Chondrocyte (in vitro differentiated cells): ENCODE measurements around the gene CCL16. TPM values are rescaled to one million over a fixed set of nuclear protein-coding genes. Genes with fewer than 3 reads are reported as not detected.

ENCODE experiments used
- DNase-seq: peaks from one replicate; pipeline ENCODE4 v3.0.0; 2021; ENCODE audit warnings: mixed read lengths, low spot score
- H3K27ac Mint-ChIP-seq: one replicate; pipeline ENCODE4 v1.8.0; 2021; ENCODE audit warnings: mild to moderate bottlenecking, moderate library complexity, mixed read lengths; ENCODE audit not compliant: unreplicated experiment
- H3K27me3 Mint-ChIP-seq: 2 replicates; pipeline ENCODE4 v1.8.0; 2021; ENCODE audit warnings: low read depth, mixed read lengths
- H3K36me3 Mint-ChIP-seq: 2 replicates; pipeline ENCODE4 v1.8.0; 2021; ENCODE audit warnings: low read depth, mixed read lengths
- H3K4me1 Mint-ChIP-seq: 2 replicates; pipeline ENCODE4 v1.8.0; 2021; ENCODE audit warnings: low read depth, mild to moderate bottlenecking, mixed read lengths
- H3K4me3 Mint-ChIP-seq: one replicate; pipeline ENCODE4 v1.8.0; 2021; ENCODE audit warnings: mild to moderate bottlenecking, moderate library complexity, mixed read lengths; ENCODE audit not compliant: unreplicated experiment
- H3K9me3 Mint-ChIP-seq: 2 replicates; pipeline ENCODE4 v1.8.0; 2021; ENCODE audit warnings: low read depth, mixed read lengths
- total RNA-seq: library from RNA; stranded (reverse); gene quantifications from 3 replicates; pipeline ENCODE4 v1.2.1, GENCODE V29; 2021
- TF ChIP-seq, protein P1 (sequence below): fragments of 200-600 bp; sonication (generic); IDR thresholded peaks from 2 replicates; pipeline ENCODE4 v1.5.0; 2021; ENCODE audit warnings: antibody characterized with exemption, mild to moderate bottlenecking, moderate library complexity

Gene CCL16
- total RNA-seq, 1 donor from 2014 or later: not detected

DNA sequence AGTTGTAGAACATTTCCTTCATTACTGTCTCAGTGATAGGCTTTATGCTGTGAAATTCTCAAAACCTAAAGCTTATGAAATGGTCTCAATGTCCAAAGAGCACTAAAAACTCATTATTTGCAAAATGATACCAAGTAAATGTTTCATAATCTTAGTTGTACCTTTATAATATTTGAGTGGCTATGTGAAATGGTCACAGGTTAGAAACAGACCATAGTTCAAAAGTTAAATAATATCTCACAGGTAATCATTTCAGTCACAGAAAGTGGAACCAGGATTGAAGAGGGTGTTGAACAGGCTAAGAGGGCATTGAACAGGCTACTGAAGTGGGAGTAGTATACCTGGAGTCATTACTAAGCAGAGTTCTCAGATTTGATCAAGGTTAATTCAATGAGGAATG, 53.6 kb downstream of the CCL16 start:
- Mint-ChIP-seq H3K4me3 (no peak overlapping the region), H3K4me1 (peaks cover 31% of the 10 kb centered on the region), H3K9me3 (no peaks in the 10 kb centered on the region), H3K36me3 (no peaks in the 10 kb centered on the region), H3K27ac (no peak overlapping the region), H3K27me3 (no peaks in the 10 kb centered on the region)
- TF ChIP-seq, protein P1, sequence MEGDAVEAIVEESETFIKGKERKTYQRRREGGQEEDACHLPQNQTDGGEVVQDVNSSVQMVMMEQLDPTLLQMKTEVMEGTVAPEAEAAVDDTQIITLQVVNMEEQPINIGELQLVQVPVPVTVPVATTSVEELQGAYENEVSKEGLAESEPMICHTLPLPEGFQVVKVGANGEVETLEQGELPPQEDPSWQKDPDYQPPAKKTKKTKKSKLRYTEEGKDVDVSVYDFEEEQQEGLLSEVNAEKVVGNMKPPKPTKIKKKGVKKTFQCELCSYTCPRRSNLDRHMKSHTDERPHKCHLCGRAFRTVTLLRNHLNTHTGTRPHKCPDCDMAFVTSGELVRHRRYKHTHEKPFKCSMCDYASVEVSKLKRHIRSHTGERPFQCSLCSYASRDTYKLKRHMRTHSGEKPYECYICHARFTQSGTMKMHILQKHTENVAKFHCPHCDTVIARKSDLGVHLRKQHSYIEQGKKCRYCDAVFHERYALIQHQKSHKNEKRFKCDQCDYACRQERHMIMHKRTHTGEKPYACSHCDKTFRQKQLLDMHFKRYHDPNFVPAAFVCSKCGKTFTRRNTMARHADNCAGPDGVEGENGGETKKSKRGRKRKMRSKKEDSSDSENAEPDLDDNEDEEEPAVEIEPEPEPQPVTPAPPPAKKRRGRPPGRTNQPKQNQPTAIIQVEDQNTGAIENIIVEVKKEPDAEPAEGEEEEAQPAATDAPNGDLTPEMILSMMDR: no peak
- DNase-seq: no peak

Other genes with a start within 250 kb of the CCL16 start
- 8.4 to 21.3 TPM (median 19.1 TPM) in 3 replicates for gene RASL10B, start 249.9 kb downstream of the CCL16 start, total RNA-seq
- gene GAS2L2, start 228.3 kb downstream of the CCL16 start, total RNA-seq: not detected in 3 replicates
- gene C17orf50, start 220.6 kb downstream of the CCL16 start, total RNA-seq: not detected in 3 replicates
- gene MMP28, start 185.9 kb downstream of the CCL16 start, total RNA-seq: 5.1 to 8.6 TPM (median 7.9 TPM) in 3 replicates
- gene TAF15, start 172.0 kb downstream of the CCL16 start, total RNA-seq: 123 to 168 TPM (median 135 TPM) in 3 replicates
- gene HEATR9, start 112.6 kb downstream of the CCL16 start, total RNA-seq: not detected in 3 replicates
- not detected in 3 replicates for gene CCL5, start 101.1 kb downstream of the CCL16 start, total RNA-seq
- 0.35 TPM in 1 of 3 replicates, not detected in the others for gene RDM1, start 50.7 kb downstream of the CCL16 start, total RNA-seq
- not detected in 3 replicates for gene LYZL6, start 37.8 kb downstream of the CCL16 start, total RNA-seq
- gene CCL14, start 5.2 kb upstream of the CCL16 start, total RNA-seq: not detected in 3 replicates
- gene CCL15, start 20.1 kb upstream of the CCL16 start, total RNA-seq: not detected in 3 replicates
- gene CCL23, start 36.5 kb upstream of the CCL16 start, total RNA-seq: not detected in 3 replicates
- gene CCL18, start 82.8 kb upstream of the CCL16 start, total RNA-seq: not detected in 3 replicates
- not detected in 3 replicates for gene CCL3, start 108.6 kb upstream of the CCL16 start, total RNA-seq
- gene CCL4, start 122.3 kb upstream of the CCL16 start, total RNA-seq: not detected in 3 replicates
- gene TBC1D3B, start 195.1 kb upstream of the CCL16 start, total RNA-seq: 4.6 to 8.4 TPM (median 6.2 TPM) in 3 replicates
- not detected in 3 replicates for gene CCL3L1, start 215.3 kb upstream of the CCL16 start, total RNA-seq
- not detected in 3 replicates for gene CCL4L2, start 229.6 kb upstream of the CCL16 start, total RNA-seq